GM15510 (cell line): Measurements from ENCODE around the gene GPR176.

Experiments
- POLR2A ChIP-seq: IDR thresholded peaks from 3 replicates; pipeline ENCODE4 v1.6.1; 2011; ENCODE audit warnings: borderline replicate concordance; ENCODE audit not compliant: insufficient read length; ENCODE audit errors: extremely low read depth

Gene GPR176

DNA sequence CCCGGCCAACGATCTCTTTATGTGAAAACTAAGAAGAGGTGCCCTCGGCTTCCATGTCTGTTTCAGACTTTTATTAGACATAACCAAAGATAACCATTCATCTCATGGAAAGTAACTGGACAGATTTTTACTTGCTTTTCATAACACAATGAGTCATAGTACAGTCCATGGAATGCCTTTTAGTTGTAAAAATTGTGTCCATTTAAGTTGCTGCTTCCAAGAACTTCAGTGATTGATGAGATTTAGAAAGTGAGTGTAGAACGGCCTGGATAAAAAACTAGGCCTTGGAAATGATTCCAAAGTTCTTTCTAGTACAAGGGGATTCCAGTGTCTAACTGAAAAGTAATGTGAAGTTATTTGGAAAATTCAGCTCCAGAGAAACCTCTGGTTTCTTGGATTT lies 24.7 kb upstream of the GPR176 start:
- TF ChIP-seq POLR2A = no peak

DNA sequence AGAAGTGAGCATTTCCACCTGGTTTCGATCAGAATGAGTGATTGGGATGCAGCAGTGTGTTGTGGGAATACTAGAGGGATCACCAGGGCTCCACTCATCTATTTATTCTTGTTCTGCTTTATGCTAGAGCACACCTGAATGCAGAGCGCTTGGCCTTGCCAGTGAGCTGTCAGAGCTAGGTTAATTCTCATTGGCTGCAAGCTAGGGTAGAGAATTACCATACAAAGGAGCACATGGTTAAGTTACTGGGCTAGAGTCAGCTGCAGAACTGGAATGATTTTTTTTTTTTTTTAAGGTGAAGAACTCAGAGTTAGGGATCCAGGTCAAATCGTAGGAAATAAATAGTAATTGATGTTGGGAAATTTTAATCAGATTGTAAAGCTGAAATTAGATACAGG lies 22.7 kb upstream of the GPR176 start:
- TF ChIP-seq POLR2A = no peak

DNA sequence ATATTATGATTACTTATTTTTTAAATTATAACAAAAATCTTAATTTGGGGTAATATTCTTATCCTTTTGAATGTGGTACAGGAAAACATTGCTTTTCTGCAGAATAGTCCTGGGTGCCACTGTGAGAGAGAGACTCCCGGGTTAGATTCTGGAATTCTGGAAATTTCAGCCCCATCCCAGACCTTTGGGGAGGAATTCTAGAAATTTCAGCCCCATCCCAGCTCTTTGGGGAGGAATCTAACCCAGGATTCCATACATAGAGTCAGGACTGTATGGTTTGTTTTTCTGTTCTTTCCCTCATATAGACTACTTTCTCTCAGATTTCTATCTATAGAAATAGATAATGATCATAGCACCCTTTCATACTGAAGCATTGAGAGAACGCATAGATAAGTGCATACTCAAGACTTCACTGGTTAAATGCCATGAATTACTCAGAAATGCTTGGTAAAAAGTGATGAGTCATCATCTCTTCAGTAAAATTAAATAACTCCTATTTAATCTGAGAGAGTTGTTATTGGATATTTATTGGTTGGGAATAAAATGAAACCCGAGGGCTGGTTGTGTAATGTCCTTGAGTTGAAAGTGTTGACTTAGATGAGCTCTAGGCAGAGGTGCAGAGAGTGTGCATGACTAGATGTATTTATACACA lies 22.2 kb upstream of the GPR176 start:
- TF ChIP-seq POLR2A = no peak

DNA sequence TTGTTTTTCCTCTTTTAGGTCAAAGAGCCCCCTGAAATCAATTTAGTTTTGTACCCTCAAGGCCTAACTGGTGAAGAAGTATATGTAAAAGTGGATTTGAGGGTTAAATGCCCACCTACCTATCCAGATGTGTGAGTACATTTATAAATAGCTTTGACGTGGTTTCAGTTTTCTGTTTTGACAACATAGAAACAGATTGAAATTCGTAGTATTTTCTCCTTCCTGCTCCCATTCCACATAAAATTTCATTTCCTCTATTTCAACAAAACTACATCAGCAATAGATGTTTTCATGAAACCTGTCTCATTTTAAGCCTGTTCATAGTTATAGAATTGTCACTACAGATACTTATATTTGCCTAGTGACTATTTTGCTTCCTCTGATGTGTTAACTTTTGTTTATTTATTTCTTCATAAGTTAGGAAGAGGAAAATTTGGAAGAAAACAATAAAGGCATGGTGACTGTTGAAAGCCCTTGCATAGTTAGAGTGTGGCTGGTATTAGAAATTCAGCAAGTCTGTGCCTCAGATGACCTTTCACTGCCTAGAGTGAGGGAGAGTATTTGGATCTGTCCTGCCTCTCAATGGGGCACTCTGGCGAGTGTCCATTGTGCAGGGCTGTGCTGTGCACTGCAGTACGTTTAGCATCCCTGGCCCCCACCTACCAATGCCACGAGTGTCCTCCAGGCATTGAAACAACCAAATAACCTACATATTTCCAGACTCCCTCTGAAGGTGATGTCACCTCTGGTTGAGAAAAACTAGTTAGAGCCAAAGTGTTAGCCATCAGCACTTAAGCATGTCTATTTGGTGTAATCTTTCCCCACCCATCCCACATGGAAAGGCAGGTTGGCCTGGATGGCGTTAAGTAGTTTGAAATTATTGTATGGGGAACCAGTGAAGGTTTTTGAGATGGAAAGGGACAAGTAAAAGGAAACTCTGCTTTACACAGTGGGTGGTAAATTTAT lies 19.7 kb upstream of the GPR176 start:
- TF ChIP-seq POLR2A = no peak

DNA sequence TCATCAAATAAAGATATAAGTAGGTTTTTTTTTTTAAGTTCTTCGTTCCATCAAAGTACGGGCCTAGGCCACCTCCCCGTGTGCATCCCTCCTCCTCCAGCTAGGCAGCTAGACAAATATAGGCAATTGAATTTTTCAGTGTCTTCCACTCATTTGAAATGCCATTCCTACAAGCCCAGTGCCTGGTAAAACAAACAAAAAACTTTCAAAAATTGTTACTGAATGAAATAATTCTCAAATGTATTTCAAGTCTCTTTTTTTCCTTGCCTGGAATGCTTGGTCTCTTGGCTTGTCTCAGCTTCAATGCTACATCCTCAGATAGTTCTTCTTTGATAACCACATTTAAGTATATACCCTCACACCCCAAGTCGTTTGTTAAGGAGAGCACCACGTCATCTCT lies 17.6 kb upstream of the GPR176 start:
- TF ChIP-seq POLR2A = no peak

DNA sequence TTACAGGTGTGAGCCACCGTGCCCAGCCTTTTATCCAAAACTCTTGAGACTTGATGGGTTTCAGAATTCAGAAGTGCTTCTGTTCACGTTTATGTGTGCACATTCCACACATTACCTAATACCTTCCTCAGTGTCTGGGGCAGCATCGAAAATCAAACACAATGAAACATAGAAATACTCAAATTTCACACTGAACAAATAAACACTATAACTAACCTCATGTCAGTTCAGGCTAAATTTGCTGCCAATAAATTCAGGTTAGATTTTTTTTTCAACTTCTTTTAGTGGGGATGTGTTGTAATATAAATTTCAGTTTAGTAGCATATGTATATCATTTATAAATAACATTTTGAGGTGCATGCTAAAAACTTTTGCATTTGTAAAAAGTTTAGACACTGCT lies 16.6 kb upstream of the GPR176 start:
- no peak for TF ChIP-seq POLR2A

DNA sequence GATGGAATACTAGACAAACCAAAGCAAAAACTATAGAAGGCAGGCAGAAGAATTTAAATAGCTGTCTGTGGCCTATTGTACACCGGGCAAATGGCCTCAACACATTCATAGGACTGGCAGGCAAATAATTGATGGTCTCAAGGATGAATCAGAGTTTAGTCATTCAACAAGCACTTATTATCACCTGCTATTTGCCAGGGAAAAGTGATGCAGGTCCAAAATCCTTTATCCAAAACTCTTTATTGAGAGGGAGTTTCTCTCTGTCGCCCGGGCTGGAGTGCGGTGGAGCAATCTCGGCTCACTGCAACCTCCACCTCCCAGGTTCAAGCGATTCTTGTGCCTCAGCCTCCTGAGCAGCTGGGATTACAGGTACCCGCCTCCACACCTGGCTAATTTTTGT lies 16.1 kb upstream of the GPR176 start:
- no peak for TF ChIP-seq POLR2A

DNA sequence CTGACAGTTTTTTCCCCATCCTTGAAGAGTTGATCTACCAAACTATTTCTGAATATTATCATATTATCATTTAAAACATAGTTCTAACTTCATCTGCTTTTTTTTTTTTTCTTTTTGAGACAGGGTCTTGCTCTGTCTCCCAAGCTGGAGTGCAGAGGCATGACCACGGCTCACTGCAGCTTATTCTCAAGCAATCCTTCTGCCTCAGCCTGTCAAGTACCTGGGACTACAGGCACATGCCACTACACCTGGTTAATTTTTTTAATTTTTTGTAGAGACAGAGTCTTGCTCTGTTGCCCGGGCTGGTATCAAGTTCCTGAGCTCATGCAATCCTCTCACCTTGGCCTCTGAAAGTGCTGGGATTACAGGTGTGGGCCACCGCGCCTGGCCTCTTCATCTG lies 15.2 kb upstream of the GPR176 start:
- no peak for TF ChIP-seq POLR2A

DNA sequence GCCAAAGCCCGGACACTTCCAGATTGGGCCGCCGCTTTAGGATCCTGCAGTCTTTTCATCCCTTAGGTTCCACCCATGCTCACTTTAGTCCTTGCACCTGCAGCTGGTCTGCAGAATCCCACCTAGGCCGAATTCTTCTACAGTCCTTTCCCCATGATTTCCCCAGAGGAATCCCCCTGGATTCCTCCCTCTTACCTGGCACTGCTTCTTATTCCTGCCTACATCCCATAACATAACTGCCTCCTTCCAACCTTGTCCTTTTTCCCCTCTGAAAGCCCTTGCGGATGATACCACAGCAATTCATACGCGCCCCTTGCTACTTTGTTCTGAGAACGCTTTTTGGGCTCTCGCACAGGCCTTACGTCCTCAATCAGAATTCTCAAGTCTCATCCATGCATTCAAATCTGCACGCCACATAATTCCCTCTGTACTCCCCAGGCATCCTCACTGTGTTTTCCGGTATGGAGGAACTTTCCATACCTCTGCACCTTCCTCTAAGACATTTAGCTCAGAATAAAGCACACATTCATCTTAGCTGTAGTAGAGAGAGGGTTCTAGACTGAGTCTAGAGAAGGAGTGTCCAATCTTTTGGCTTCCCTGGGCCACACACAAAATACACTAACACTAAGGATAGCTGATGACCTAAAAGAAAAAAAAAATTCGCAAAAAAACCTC lies 14.5 kb upstream of the GPR176 start:
- no peak for TF ChIP-seq POLR2A

DNA sequence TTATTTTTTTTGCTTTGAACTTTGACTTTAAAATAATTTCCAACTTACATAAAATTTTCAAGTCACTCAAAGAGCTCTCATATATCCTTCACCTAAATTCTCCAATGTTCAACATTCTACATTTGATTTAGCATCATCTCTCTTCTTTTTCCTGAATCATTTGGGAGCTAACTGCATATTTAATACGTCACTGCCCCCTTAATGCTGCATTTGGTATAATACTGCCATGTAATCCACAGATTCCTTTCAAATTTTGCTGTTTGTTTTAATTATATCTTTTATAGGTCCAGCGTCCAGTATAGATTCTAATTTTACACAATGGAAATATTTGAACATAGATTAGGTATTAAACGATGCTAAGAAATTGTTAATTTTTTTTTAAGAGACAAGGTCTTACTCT lies 11.5 kb upstream of the GPR176 start:
- no peak for TF ChIP-seq POLR2A

DNA sequence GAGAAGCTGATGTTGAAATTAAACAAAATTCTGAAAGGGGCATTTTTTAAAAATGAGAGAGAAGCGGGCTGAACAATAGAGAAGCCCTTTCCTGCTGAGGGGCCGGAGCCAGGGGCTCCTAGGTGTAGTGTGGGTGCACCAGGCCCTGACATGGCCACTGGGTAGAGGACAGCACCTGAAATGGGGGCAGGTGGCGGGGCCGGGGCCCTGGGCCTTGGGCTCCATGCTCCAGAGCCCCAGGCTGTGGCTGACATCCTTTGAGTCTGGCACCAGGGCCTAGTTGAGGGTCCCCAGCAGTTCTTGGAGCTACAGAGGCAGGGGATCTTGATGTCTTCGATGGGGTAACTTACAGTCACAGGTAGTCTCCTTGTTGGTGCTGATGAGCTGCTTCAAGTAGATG lies 6.5 kb upstream of the GPR176 start:
- no peak for TF ChIP-seq POLR2A

DNA sequence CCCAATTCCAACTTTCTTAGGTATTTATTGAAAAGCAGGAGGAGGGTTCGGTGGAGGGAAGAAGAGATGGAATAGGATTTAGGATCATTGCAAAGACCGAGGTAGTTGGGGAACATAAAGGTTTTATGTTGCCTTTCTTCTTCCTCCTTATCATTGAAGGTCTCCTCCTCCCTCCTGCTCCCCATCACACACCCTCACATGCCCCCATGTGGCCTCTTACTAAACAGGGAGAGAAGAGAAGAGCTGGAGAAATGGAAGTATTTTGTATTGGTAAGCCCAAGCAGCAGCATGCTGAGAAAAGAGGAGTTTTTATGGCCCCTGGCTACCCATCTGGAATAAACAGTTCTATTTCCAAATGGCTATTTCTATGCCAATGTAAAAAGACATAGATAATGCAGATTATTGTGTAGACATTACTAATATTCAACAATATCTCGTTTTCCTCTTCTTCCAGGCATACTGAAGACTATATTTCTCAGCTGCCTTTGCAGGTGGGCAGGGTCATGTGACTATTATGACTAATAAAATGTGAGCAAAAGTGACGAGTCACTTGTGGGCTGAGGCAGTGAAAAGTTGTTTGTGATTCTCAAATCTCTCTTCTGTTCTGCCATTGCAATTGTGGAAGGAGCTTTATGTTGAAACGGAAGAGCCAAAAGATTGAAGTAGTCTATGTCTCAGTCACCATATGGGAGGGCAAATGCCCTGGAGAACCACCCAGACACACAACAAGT lies 5.2 kb upstream of the GPR176 start:
- TF ChIP-seq POLR2A = no peak

DNA sequence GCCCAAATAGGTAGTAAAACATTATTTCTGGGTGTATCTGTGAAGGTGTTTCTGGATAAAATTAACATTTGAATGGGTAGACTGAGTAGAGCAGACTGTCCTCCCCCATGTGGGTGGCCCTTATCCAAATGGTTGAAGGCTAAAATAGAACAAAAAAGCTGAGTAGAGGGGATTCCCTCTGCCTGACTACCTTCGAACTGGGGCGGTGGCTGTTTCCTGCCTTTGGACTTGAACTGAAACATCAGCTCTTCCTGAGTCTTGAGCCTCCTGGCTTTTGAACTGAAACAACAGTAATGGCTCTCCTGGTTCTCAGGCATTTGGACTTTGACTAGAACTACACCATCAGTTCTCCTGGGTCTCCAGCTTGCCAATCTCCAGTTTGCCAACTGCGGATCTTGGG lies 4.4 kb upstream of the GPR176 start:
- no peak for TF ChIP-seq POLR2A

DNA sequence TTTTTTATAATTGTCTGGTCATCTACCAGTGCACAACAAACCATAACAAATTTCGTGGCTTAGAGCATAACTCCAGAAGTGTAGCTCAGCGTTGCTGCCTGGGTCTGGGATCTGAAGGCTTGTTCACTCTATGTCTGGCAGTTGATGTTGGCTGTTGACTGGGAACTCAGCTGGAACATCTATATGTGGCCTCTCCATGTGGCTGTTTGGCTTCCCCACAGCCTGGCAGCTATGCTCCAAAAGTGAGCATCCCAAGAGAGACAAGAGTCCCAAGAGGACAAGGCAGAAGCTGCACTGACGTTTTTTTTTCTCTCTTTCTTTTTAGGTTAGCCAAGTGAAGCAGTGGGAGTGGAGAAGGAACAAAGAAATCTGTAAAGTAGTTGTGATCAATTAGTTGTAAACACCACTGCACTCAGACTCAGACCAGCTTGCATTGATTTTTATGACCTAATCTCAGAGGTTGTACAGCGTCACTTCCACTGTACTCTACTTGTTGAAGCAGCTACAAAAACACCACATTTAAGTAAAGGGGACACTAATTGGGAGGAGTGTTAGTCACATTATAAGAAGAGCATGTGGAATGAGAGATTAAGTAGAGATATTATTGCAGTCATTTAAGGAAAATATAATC lies 2.5 kb upstream of the GPR176 start:
- no peak for TF ChIP-seq POLR2A

DNA sequence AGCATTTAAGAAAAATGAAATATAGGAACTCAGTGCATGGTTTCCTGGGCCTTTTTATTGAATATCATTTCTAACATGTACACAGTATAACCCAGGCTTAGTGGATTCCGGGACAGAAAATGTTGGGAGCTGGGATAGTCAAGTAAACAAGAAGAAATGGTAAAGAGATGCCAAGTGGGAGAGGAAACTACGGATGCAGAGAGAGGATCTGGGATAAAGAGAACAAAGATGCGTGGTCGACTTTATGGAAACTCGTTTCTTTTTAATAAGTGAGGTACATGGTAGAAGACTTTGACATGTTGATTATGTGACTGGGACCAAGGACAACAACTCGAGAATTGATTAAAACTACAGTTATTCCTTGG lies 1.2 kb upstream of the GPR176 start:
- TF ChIP-seq POLR2A = no peak

DNA sequence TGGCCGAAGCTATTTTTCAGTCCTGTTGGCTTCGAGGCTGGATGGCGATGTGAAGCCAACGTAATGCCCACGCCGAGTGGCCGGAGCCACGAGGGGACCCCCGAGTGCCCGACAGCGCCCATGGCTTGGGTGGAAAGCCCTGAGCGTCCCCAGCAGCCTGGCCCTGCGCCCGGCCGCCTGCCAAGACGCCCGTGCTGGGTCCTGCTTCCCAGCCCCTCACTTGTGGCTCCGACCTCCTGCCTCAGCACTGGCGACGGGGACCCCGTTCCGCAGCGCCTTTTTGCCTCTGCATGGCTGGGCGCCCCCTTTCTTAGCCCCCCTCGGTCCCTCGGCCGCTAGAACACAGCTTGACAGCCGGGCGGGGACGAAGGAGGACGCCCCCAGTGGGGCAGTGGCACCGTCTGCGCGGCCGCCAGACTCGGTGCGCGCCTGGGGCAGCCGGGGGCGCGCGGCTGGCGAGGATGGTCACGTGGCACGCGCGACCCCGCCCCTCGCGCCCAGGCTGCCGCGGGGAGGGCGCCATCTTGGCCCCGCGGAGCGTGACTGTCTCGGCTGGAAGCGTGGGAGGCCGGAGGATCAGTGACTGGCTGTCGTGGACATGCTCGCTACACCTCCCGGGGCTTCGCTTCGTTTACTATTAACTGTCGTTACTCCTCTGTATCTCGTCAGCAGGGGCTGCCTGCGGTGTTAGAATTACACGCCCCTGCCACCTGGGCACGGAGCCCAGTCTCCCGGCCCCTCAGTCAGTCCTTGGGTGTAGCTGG lies 626 bp upstream of the GPR176 start:
- peak; percentile 79 for TF ChIP-seq POLR2A
